Testis (tissue), 3 donors: Measurements from ENCODE around the gene SND1. TPM values are rescaled to one million over a fixed set of nuclear protein-coding genes. Genes with fewer than 3 reads are reported as not detected.

ENCODE experiments used
- DNase-seq: peaks from one replicate; pipeline ENCODE4 v3.0.0-alpha.2; 2019
- H3K27ac ChIP-seq, 2 donors: fragments of 200-600 bp; sonication (generic); one replicate each; pipeline ENCODE4 v1.5.1; 2019
- H3K27me3 ChIP-seq: fragments of 200-600 bp; sonication (generic); one replicate; pipeline ENCODE4 v1.5.1; 2019
- H3K36me3 ChIP-seq: fragments of 200-600 bp; sonication (generic); one replicate; pipeline ENCODE4 v1.5.1; 2017; ENCODE audit warnings: low read depth; ENCODE audit errors: missing control alignments
- H3K4me1 ChIP-seq: fragments of 200-600 bp; sonication (generic); one replicate; pipeline ENCODE4 v1.5.1; 2019
- H3K4me3 ChIP-seq, 2 donors: fragments of 200-600 bp; sonication (generic); one replicate each; pipeline ENCODE4 v1.5.1; 2017 to 2019
- H3K9me3 ChIP-seq: fragments of 200-600 bp; sonication (generic); one replicate; pipeline ENCODE4 v1.5.1; 2017
- CTCF ChIP-seq, 3 experiments: fragments of 450-650 bp in 2 of 3; fragments of 200-600 bp in 1 of 3; sonication (generic) in 1 of 3; IDR thresholded peaks; one replicate each; pipeline ENCODE4 v1.5.1; 2016 to 2019; ENCODE audit warnings: antibody characterized with exemption in 3 of 3, mild to moderate bottlenecking in 2 of 3, moderate library complexity in 1 of 3
- POLR2A ChIP-seq: fragments of 450-650 bp; IDR thresholded peaks from one replicate; pipeline ENCODE4 v1.6.1; 2017; ENCODE audit warnings: antibody characterized with exemption, mild to moderate bottlenecking, moderate library complexity
- WGBS, 2 donors: methylation state at CpG; one replicate each; pipeline ENCODE4 v1.1.5; 2018; 5-methylcytosine and 5-hydroxymethylcytosine counted together
- intact Hi-C: fragments of 100-400 bp; cut with DNase I; formaldehyde crosslinking; loops from one replicate; pipeline ENCODE4 v1.15.1; 2023; ENCODE audit warnings: low total_unique reads
- polyA plus RNA-seq: library from polyadenylated mRNA; stranded (reverse); fragments of 350-450 nt; fragmentation: Illumina TruSeq; extraction: RNeasy Lipid Tissue Mini Kit (QIAGEN cat#74804); gene quantifications from one replicate; pipeline ENCODE4 v1.2.3, GENCODE V29; 2014; ENCODE audit warnings: low read depth, low replicate concordance; ENCODE audit not compliant: insufficient read depth
- total RNA-seq, 2 donors: library from RNA; depleted of rRNA; stranded (reverse); fragments of >200 nt; gene quantifications; one replicate each; pipeline ENCODE4 v1.2.3, GENCODE V29; 2016

SND1 gene
- total and polyA plus RNA-seq, 3 donors from 2014 or later, result 132 to 207 (median 179) TPM

GRCh38 chr7:127791446-127792189 lies 139.6 kb downstream of the SND1 start:
- Histone ChIP-seq H3K27ac (no peak overlapping the region), H3K9me3 (no peaks in the 10 kb centered on the region), H3K27me3 (no peaks in the 10 kb centered on the region), H3K36me3 (no peaks in the 10 kb centered on the region), H3K4me3 (no peak overlapping the region), H3K4me1 (peaks cover 14% of the 10 kb centered on the region)
- 86% methylated on average over 6 of the region's 6 CpGs for WGBS, 2 donors
- intact Hi-C loops, result no loop called here
- DNase-seq, result no peak
- TF ChIP-seq POLR2A (no peak), CTCF (IDR thresholded peaks at IDR 0.05) (no peak)

- no peak overlapping the region for H3K27ac ChIP-seq
- WGBS, 2 donors, result 96 to 98% methylated on average over 5 of the region's 5 CpGs
- H3K9me3 ChIP-seq, result no peaks in the 10 kb centered on the region
- H3K27me3 ChIP-seq, result no peaks in the 10 kb centered on the region
- H3K4me3 ChIP-seq, result no peak overlapping the region
- peak; percentile 22 for DNase-seq
- intact Hi-C loops, result no loop called here
- TF ChIP-seq CTCF (IDR thresholded peaks at IDR 0.05), result peak in 2 of 3 experiments; percentile 18 to 20
- TF ChIP-seq POLR2A, result no peak
- H3K36me3 ChIP-seq, result no peaks in the 10 kb centered on the region
- H3K4me1 ChIP-seq, result peaks cover 7% of the 10 kb centered on the region
Measured at GRCh38 chr7:127792528-127793342, 140.7 kb downstream of the SND1 start.

GRCh38 chr7:127793582-127793981 lies 141.6 kb downstream of the SND1 start:
- no peak overlapping the region for H3K27ac ChIP-seq
- no peak for TF ChIP-seq CTCF (IDR thresholded peaks at IDR 0.05)
- no peak for TF ChIP-seq POLR2A
- H3K9me3 ChIP-seq, result no peaks in the 10 kb centered on the region
- DNase-seq, result no peak
- H3K4me1 ChIP-seq, result peaks cover 7% of the 10 kb centered on the region
- no peaks in the 10 kb centered on the region for H3K27me3 ChIP-seq
- no peaks in the 10 kb centered on the region for H3K36me3 ChIP-seq
- intact Hi-C loops, result no loop called here
- no peak overlapping the region for H3K4me3 ChIP-seq
- 92 to 94% methylated on average over 4 of the region's 4 CpGs for WGBS, 2 donors

- no peak overlapping the region for H3K27ac ChIP-seq
- no peak overlapping the region for H3K4me3 ChIP-seq
- H3K27me3 ChIP-seq, result no peaks in the 10 kb centered on the region
- H3K4me1 ChIP-seq, result peaks cover 3% of the 10 kb centered on the region
- TF ChIP-seq CTCF (IDR thresholded peaks at IDR 0.05), result no peak
- no peak for TF ChIP-seq POLR2A
- WGBS, 2 donors, result 83 to 86% methylated on average over 1 of the region's 1 CpG
- H3K36me3 ChIP-seq, result no peaks in the 10 kb centered on the region
- DNase-seq, result no peak
- intact Hi-C loops, result no loop called here
- no peaks in the 10 kb centered on the region for H3K9me3 ChIP-seq
Measured at GRCh38 chr7:127794136-127794535, 142.1 kb downstream of the SND1 start.
